ENCODE measurements around the gene SERPINB2.

DNA sequence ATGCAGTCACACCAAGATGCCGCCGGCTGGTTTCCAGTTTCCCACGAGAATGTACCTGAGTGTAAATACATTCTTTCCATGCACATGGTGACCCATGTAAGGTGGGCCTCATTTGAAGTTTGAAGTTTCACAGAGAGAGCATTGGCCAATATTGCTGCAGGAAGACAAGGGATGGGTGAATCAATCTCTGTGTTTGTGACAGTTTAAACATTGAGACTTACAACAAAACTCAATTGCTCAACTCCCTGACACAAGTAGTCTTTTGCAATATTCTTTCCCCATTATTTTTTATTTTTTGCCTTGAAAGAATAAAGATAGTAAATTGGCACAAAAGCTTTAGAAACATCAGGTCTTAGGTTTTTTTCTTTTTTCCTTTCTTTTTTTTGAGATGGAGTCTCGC, 5.1 kb downstream of the SERPINB2 start:
- TF ChIP-seq TAF1 (IDR thresholded peaks at IDR 0.05; ENCODE audit: low read depth) (no peak), EGR1 (IDR thresholded peaks at IDR 0.05) (no peak), NFIC (IDR thresholded peaks at IDR 0.05) (no peak), EP300 (IDR thresholded peaks at IDR 0.05; ENCODE audit: borderline replicate concordance) (no peak), ZBTB7A (IDR thresholded peaks at IDR 0.05; ENCODE audit: low read depth) (no peak), CEBPB (IDR thresholded peaks at IDR 0.05) (no peak), TEAD4 (IDR thresholded peaks at IDR 0.05) (no peak)
- TF ChIP-seq, protein P1, sequence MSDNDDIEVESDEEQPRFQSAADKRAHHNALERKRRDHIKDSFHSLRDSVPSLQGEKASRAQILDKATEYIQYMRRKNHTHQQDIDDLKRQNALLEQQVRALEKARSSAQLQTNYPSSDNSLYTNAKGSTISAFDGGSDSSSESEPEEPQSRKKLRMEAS (IDR thresholded peaks at IDR 0.05): no peak
- TF ChIP-seq, protein P2, sequence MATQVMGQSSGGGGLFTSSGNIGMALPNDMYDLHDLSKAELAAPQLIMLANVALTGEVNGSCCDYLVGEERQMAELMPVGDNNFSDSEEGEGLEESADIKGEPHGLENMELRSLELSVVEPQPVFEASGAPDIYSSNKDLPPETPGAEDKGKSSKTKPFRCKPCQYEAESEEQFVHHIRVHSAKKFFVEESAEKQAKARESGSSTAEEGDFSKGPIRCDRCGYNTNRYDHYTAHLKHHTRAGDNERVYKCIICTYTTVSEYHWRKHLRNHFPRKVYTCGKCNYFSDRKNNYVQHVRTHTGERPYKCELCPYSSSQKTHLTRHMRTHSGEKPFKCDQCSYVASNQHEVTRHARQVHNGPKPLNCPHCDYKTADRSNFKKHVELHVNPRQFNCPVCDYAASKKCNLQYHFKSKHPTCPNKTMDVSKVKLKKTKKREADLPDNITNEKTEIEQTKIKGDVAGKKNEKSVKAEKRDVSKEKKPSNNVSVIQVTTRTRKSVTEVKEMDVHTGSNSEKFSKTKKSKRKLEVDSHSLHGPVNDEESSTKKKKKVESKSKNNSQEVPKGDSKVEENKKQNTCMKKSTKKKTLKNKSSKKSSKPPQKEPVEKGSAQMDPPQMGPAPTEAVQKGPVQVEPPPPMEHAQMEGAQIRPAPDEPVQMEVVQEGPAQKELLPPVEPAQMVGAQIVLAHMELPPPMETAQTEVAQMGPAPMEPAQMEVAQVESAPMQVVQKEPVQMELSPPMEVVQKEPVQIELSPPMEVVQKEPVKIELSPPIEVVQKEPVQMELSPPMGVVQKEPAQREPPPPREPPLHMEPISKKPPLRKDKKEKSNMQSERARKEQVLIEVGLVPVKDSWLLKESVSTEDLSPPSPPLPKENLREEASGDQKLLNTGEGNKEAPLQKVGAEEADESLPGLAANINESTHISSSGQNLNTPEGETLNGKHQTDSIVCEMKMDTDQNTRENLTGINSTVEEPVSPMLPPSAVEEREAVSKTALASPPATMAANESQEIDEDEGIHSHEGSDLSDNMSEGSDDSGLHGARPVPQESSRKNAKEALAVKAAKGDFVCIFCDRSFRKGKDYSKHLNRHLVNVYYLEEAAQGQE (IDR thresholded peaks at IDR 0.05; ENCODE audit: low read depth): no peak
